Parathyroid adenoma (tissue), 2 donors: ENCODE results near the gene SULT1A1.

Source experiments
- H2AFZ ChIP-seq: fragments of 300-600 bp; sonication (generic); one replicate; pipeline ENCODE4 v1.7.0; 2017; ENCODE audit warnings: antibody characterized with exemption, mild to moderate bottlenecking
- H3K27ac ChIP-seq: fragments of 300-600 bp; sonication (generic); one replicate; pipeline ENCODE4 v1.7.0; 2017
- H3K27me3 ChIP-seq: fragments of 300-600 bp; sonication (generic); one replicate; pipeline ENCODE4 v1.7.0; 2017; ENCODE audit warnings: low read length; ENCODE audit not compliant: control insufficient read depth, insufficient read depth
- H3K36me3 ChIP-seq: fragments of 300-600 bp; sonication (generic); one replicate; pipeline ENCODE4 v1.7.0; 2017; ENCODE audit warnings: low read length; ENCODE audit not compliant: control insufficient read depth, insufficient read depth
- H3K4me1 ChIP-seq: fragments of 300-600 bp; sonication (generic); one replicate; pipeline ENCODE4 v1.7.0; 2017; ENCODE audit warnings: control low read depth
- H3K4me2 ChIP-seq: fragments of 300-600 bp; sonication (generic); one replicate; pipeline ENCODE4 v1.7.0; 2017; ENCODE audit warnings: low read length
- H3K4me3 ChIP-seq: fragments of 300-600 bp; sonication (generic); one replicate; pipeline ENCODE4 v1.7.0; 2017; ENCODE audit warnings: low read depth, low read length
- H3K79me2 ChIP-seq: fragments of 300-600 bp; sonication (generic); one replicate; pipeline ENCODE4 v1.7.0; 2017; ENCODE audit warnings: control low read depth
- H3K9ac ChIP-seq: fragments of 300-600 bp; sonication (generic); one replicate; pipeline ENCODE4 v1.7.0; 2017; ENCODE audit warnings: mild to moderate bottlenecking
- H3K9me3 ChIP-seq: fragments of 300-600 bp; sonication (generic); one replicate; pipeline ENCODE4 v1.7.0; 2017; ENCODE audit warnings: low read length; ENCODE audit not compliant: control insufficient read depth
- TF ChIP-seq, protein P1 (sequence below): fragments of 300-600 bp; sonication (generic); IDR thresholded peaks from one replicate; pipeline ENCODE4 v1.7.0; 2017; ENCODE audit warnings: antibody characterized with exemption, mild to moderate bottlenecking
- donor health status: primary hyperparathyroidism.

SULT1A1 gene

DNA sequence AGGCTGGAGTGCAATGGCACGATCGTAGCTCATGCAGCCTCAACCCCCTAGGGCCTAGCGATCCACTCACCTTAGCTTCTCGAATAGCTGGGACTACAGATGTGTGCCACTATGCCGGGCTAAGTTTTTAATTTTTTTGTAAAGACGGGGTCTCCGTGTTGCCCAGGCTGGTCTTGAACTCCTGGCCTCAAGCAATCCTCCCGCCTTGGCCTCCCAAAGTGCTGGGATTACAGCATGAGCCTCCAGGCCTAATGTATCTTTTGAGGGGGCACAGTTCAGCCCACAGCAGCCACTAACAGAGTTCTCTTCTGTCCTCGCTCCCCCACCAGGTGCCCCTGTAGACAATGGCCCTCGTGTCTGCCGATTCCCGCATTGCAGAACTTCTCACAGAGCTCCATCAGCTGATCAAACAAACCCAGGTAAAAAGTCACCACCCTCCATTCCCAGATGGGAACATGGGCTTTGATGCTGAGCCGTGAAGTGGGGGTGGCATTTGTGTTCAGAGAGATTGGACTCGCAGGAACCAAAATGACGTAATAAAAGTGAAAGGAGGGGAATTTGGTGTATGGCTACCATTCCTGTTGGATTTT lies 29.0 kb downstream of the SULT1A1 start:
- Histone ChIP-seq H3K4me2 (no peak overlapping the region), H3K79me2 (peaks cover 14% of the 10 kb centered on the region), H2AFZ (no peak overlapping the region), H3K9ac (no peak overlapping the region), H3K27me3 (no peaks in the 10 kb centered on the region), H3K9me3 (no peaks in the 10 kb centered on the region), H3K4me1 (no peaks in the 10 kb centered on the region), H3K4me3 (no peak overlapping the region), H3K27ac (no peak overlapping the region), H3K36me3 (no peaks in the 10 kb centered on the region)
- TF ChIP-seq, protein P1, sequence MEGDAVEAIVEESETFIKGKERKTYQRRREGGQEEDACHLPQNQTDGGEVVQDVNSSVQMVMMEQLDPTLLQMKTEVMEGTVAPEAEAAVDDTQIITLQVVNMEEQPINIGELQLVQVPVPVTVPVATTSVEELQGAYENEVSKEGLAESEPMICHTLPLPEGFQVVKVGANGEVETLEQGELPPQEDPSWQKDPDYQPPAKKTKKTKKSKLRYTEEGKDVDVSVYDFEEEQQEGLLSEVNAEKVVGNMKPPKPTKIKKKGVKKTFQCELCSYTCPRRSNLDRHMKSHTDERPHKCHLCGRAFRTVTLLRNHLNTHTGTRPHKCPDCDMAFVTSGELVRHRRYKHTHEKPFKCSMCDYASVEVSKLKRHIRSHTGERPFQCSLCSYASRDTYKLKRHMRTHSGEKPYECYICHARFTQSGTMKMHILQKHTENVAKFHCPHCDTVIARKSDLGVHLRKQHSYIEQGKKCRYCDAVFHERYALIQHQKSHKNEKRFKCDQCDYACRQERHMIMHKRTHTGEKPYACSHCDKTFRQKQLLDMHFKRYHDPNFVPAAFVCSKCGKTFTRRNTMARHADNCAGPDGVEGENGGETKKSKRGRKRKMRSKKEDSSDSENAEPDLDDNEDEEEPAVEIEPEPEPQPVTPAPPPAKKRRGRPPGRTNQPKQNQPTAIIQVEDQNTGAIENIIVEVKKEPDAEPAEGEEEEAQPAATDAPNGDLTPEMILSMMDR, result no peak

DNA sequence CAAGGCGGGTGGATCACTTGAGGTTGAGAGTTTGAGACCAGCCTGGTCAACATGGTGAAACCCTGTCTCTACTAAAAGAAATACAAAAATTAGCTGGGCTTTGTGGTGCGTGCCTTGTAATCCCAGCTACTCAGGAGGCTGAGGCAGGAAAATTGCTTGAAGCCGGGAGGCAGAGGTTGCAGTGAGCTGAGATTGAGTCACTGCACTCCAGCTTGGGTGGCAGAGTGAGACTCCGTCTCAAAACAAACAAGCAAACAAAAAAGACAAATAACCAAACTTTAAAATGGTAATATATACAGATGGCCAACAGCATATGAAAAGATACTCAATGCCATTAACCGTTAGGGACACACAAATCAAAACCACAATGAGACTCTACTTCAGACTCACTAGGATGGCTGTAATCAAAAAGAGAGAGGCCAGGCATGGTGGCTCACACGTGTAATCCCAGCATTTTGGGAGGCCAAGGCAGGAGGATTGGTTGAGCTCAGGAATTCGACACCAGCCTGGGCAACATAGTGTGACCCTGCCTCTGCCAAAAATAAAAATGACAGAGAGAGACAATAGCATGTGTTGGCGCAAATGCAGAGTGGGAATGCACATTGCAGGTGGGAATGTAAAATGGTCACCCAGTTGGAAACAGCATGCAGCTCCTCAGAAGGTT lies 34.3 kb downstream of the SULT1A1 start:
- Histone ChIP-seq H3K9me3 (no peaks in the 10 kb centered on the region), H3K79me2 (peaks cover 24% of the 10 kb centered on the region), H2AFZ (no peak overlapping the region), H3K4me2 (no peak overlapping the region), H3K4me1 (peaks cover 23% of the 10 kb centered on the region), H3K4me3 (no peak overlapping the region), H3K9ac (no peak overlapping the region), H3K36me3 (no peaks in the 10 kb centered on the region), H3K27ac (no peak overlapping the region), H3K27me3 (no peaks in the 10 kb centered on the region)
- TF ChIP-seq, protein P1, result no peak

DNA sequence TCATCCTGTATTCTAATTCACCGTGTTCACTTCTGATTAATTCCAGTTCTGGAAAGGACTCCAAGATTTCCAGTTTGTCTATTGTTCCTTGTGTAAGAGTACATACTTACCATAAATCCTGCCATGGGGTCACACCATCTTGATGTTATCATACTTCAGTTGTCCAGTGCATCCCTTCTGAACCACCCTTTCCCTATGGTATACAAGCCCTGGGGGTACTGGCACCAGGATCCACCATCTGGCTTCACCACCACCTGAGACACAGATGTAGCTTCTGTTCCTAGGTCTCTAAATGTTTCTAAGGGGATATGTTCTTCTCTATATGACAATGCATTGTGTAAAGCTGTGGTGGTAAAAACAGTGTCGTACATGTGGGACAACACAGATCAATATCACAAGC lies 34.9 kb downstream of the SULT1A1 start:
- Histone ChIP-seq H3K36me3 (no peaks in the 10 kb centered on the region), H2AFZ (no peak overlapping the region), H3K4me1 (peaks cover 23% of the 10 kb centered on the region), H3K79me2 (peaks cover 26% of the 10 kb centered on the region), H3K27me3 (no peaks in the 10 kb centered on the region), H3K9ac (no peak overlapping the region), H3K27ac (no peak overlapping the region), H3K4me3 (no peak overlapping the region), H3K4me2 (no peak overlapping the region), H3K9me3 (no peaks in the 10 kb centered on the region)
- TF ChIP-seq, protein P1, result no peak

DNA sequence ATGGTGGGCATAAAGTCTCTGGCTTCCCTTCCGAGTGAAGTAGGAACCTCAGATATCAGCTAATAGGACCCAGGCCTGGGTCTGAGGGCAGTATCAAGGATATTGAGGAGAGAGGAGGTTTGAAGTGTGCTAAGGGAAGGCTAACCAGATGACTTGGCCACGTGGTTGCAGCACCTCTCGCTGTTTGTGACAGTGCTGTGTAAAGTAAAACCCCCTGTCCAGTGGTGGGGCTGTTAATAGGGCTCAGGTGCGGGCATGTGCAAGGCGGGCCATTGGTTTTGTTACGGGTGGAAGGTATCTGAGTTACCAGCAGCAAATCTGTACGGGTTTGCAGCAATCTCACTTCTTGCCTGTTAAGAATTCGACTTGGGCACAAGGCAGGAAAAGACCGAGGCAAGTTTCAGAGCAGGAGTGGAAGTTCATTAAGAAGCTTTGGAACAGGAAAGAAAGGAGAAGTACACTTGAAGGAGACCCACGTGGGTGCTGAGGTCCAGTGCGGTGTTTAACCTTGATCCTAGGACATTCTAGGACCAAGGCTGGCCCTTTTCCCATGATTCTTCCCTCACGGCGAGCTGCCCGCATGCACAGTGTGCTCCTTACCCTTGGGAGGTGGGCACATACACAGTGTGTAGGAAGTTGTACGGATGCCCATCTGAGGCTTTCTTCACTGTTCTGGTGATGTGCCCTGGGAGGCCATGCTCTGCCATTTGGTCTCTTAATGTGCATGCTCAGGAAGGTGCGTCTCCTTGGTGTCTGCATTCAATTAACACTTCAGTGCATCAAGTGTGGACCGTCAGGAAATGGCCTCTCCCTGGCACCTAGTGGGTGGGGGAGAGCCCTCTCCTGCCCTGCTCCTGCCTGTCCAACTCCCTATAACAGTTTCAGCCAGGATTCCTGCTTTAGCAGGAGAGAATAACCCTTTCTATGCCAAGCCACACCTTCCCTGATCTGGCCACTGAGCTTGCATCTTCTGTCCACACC lies 35.8 kb downstream of the SULT1A1 start:
- Histone ChIP-seq H3K9ac (no peak overlapping the region), H3K27me3 (no peaks in the 10 kb centered on the region), H3K27ac (peak overlapping the region; percentile 58), H3K4me2 (no peak overlapping the region), H3K79me2 (peaks cover 28% of the 10 kb centered on the region), H3K9me3 (no peaks in the 10 kb centered on the region), H2AFZ (peak overlapping the region; percentile 67), H3K4me1 (peaks cover 23% of the 10 kb centered on the region), H3K36me3 (no peaks in the 10 kb centered on the region), H3K4me3 (no peak overlapping the region)
- TF ChIP-seq, protein P1, result no peak
